CD4-positive, alpha-beta T cell treated with Interleukin-17A for 1 hour (primary cell): ENCODE data around the gene NECAB3.
A peak's percentile ranks its signal among the peaks of the same experiment; 100 is the strongest.

Source experiments
- DNase-seq: peaks from one replicate; pipeline ENCODE4 v3.0.0-alpha.2; 2020

NECAB3 gene

GRCh38 chr20:33676652-33677645, 2.7 kb upstream of the NECAB3 start:
- no peak for DNase-seq

GRCh38 chr20:33676121-33676520, 1.9 kb upstream of the NECAB3 start:
- no peak for DNase-seq

- no peak for DNase-seq
Measured at GRCh38 chr20:33675136-33675959, 1.1 kb upstream of the NECAB3 start.

GRCh38 chr20:33673410-33674293, 576 bp downstream of the NECAB3 start:
- DNase-seq, result no peak

GRCh38 chr20:33673114-33673409, 1.2 kb downstream of the NECAB3 start:
- no peak for DNase-seq

- DNase-seq, result no peak
Measured at GRCh38 chr20:33672426-33673113, 1.7 kb downstream of the NECAB3 start.

- no peak for DNase-seq
Measured at GRCh38 chr20:33671573-33672288, 2.5 kb downstream of the NECAB3 start.

- no peak for DNase-seq
Measured at GRCh38 chr20:33670715-33671499, 3.3 kb downstream of the NECAB3 start.

- DNase-seq, result no peak
Measured at GRCh38 chr20:33669873-33670640, 4.2 kb downstream of the NECAB3 start.

- DNase-seq, result no peak
Measured at GRCh38 chr20:33669224-33669623, 5.0 kb downstream of the NECAB3 start.

- no peak for DNase-seq
Measured at GRCh38 chr20:33668466-33669155, 5.6 kb downstream of the NECAB3 start.

GRCh38 chr20:33667676-33668465, 6.4 kb downstream of the NECAB3 start:
- peak; percentile 78 for DNase-seq

- peak; percentile 39 for DNase-seq
Measured at GRCh38 chr20:33667245-33667675, 7.0 kb downstream of the NECAB3 start.

- DNase-seq, result peak; percentile 91
Measured at GRCh38 chr20:33666293-33667244, 7.7 kb downstream of the NECAB3 start, which contains the start of gene ACTL10. Gene ACTL10 (plus strand): TSS chr20:33666943. CDS start chr20:33667498, 555 bp downstream.

GRCh38 chr20:33664762-33665144, 9.5 kb downstream of the NECAB3 start:
- DNase-seq, result no peak

GRCh38 chr20:33664085-33664761, 10.0 kb downstream of the NECAB3 start:
- DNase-seq, result no peak
